ENCODE results near the gene RAB24.

GRCh38 chr5:177338251-177339106, 35.0 kb upstream of the RAB24 start:
- TF ChIP-seq EP300 (IDR thresholded peaks at IDR 0.05), result no peak
- no peak for TF ChIP-seq CTCF (IDR thresholded peaks at IDR 0.05)
- no peak for TF ChIP-seq POLR2AphosphoS5 (IDR thresholded peaks at IDR 0.05)
